ENCODE data around the gene TM9SF1.

The TM9SF1 gene

DNA sequence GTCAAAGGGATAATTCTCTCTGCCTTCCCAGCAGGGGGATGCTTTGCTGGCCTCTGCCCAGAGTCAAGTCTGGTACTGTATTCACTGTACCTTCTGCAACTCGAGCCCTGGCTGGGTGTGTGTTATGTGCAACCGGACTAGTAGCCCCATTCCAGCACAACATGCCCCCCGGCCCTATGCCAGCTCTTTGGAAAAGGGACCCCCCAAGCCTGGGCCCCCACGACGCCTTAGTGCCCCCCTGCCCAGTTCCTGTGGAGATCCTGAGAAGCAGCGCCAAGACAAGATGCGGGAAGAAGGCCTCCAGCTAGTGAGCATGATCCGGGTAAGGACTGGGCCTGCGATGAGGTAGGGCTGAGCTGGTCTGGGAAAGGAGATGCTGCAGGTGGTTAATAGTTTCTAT is 44.7 kb downstream of the TM9SF1 start:
- no peak for DNase-seq (ENCODE audit: low read depth)

DNA sequence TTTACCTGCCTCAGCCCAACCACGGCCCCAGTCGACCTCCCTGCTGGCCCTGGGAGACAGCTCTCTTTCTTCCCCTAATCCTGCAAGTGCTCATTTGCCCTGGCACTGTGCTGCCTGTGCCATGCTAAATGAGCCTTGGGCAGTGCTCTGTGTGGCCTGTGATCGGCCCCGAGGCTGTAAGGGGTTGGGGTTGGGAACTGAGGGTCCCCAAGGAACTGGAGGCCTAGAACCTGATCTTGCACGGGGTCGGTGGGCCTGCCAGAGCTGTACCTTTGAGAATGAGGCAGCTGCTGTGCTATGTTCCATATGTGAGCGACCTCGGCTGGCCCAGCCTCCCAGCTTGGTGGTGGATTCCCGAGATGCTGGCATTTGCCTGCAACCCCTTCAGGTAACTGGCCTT is 45.2 kb downstream of the TM9SF1 start:
- no peak for DNase-seq (ENCODE audit: low read depth)

DNA sequence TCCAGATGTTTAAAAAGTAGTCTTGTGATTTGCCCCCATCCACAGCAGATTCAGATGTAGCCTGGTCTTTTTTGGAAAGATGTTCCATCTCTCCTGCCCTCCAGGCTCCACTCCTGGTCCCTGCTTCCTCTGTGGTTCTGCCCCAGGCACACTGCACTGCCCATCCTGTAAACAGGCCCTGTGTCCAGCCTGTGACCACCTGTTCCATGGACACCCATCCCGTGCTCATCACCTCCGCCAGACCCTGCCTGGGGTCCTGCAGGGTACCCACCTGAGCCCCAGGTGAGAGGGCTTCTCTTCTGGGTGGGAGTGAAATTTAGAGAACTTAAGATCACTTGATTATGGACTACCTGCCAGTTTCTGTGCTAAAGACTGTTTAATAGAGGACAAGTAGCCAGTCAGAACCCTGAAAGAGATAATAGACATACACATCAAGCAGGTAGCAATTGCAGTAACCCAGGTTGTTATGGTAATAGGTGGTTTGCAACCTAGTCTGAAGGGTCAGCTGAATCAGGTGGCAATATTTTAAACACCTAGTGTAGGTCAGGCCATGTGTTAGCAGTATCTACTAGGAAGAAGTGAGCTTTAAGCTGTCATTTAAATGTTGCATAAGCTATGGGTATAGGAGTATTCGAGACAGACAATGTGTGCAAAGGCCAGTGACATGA is 45.8 kb downstream of the TM9SF1 start:
- DNase-seq (ENCODE audit: low read depth), result no peak

DNA sequence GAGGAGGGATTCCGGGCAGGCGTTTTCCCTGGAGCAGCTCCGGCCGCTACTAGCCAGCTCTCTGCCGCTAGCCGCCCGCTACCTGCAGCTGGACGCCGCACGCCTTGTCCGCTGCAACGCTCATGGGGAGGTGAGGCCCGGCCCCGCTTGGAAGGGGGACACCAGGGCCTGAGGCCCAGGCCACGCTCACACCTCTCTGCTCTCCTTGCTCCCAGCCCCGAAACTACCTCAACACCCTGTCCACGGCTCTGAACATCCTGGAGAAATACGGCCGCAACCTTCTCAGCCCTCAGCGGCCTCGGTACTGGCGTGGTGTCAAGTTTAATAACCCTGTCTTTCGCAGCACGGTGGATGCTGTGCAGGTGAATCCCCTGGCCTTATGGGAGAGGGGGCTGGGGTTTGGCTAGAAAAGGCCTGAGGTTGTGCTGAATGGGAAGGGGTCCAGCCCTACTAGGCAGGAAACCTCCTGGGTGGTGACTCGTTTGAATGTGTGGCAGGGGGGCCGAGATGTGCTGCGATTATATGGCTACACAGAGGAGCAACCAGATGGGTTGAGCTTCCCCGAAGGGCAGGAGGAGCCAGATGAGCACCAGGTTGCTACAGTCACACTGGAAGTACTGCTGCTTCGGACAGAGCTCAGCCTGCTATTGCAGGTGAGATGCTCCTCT is 47.3 kb downstream of the TM9SF1 start:
- peak; percentile 23 for DNase-seq (ENCODE audit: low read depth)

DNA sequence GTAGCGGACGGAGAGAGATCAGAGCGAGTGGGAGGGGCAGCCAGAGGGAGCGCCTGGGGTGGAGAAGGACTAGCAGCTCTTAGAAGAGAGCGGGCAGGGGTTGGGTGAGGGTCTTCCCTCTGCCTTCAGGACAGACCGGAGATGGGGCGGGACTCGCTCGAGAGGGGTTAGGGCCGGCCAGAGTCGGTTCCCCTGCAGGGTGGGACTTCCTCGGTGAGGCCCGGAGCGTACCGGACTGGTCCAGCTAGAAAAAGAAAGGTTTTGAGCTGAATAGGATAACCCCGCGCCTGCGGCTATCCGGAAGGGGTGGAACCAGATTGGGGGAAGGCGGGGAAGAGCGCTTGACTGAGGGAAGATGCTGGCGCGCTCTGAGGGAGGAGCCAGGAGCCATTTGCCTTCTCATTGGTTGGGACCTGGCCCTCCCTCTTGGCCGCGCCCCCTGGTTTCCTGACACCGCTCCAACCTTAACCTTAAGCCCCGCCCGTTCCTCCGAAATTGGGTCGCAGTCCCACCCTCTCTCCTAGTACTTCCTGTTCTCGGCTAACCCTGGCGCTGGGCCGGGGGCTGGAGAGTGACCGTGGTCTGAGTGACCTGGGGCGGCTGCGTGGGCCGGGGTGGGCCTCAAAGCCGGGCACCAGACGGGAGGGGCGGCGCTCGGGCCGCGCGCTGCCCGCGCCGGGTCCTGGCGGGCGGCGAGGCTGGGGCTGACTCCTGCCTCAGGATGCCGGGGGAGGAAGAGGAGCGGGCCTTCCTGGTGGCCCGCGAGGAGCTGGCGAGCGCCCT is 48.1 kb downstream of the TM9SF1 start, which contains the start of gene RNF31:
Gene RNF31, plus strand, starts transcription at position 521 of the 783 bp plus-strand sequence. Its CDS starts 201 bp downstream, at position 722.
- DNase-seq (ENCODE audit: low read depth), result peak; percentile 99

DNA sequence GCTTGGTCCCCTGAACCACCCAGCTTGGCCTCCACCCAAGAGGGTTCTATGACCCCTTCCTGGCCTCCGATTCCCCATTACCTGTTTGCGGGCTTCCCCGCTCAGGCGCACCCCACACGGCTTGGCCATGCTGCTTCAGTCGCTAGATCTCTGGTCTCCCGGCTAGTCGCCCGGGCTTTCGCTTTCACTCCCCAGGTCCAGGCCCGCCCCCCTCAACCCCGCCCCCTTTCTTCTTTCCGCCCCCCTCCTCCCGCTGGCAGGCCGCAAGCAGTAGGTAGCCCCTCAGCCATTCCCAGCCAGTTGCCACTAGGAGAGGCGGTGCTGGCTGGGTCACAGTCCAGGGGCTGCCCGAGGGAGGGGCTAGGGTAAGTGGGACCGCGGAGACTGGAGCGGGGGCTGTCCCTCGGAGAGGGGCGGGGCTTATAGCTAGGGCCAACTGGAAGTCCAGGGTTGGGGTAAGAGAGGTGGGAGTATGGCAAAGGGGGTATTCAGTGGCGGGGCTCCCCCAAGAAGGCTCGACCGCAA is 48.7 kb downstream of the TM9SF1 start, which contains the start of gene PSME2:
Gene PSME2, minus strand, starts transcription at position 158 of the 525 bp plus-strand sequence. Its CDS starts 29 bp downstream, at position 129.
- DNase-seq (ENCODE audit: low read depth), result peak; percentile 97

DNA sequence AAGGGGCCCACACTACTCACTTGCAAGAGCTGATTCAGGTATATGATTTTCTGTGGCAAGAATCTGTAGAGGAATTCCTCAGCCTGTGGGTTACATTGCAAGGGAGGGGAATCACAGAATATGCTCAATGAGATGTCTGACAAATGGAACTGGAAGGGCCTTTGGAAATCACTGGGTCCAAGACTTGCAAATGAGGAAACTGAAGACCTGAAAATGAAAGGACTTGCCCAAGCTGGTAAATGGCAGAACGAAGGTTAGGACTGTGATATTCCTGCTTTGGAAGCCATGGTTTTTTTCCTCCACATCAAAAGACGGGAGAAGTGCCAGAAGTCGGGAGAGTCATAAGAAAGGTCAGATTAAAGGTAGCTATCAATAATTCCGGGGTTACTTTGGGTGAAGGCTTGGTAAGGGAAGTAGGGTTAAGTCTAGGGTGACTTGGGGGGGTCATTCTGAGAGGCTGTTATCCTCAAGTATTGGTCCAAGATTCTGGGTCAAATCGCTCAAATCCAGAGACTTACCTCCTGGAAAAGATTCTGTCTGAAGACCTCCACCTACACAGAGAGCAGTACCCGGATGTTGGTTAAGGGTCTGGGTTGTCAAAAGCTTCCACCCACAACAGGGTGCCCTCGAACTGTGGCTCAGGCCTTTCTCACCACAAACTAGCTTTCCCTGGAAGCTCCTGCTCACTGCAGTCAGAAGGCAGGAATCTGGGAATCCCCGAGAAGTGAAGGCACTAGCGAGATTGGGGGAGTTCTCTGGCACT is 49.4 kb downstream of the TM9SF1 start:
- DNase-seq (ENCODE audit: low read depth), result peak; percentile 44

DNA sequence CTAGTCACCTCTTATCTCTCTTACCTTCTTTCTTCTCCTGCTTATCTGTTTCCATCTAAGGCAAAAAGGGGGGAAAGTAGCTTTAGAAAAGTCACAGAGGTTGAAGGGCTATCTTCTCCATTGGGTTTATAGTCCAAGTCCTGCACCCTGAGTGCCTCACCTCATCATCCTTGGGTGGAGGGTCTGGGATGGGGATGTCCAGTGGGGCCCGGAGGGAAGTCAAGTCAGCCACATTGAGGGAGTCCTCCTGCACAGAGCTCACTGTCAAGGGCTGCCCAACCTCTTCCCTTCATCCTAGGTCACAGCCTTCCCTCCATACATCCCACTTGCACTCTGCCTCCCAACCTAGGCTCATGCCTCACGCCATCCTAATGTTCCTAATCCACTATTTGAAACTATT is 50.0 kb downstream of the TM9SF1 start:
- no peak for DNase-seq (ENCODE audit: low read depth)

DNA sequence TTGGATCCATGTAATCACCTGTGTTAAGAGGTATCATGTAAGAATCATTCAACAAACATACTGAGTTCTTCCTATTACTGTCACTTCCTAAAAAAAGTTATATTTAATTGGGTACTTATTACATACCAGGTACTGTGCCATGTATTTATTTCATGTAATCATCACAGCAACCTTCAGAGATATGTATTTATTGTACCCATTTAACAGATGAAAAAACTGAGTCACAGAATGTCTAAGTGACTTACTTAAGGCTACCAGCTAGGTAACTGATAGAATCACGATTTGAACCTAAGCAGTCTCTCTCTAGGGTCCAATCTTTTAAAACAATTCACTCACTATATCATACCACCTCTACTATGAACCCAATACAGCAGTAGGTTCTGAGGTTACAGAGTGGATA is 50.8 kb downstream of the TM9SF1 start:
- no peak for DNase-seq (ENCODE audit: low read depth)

DNA sequence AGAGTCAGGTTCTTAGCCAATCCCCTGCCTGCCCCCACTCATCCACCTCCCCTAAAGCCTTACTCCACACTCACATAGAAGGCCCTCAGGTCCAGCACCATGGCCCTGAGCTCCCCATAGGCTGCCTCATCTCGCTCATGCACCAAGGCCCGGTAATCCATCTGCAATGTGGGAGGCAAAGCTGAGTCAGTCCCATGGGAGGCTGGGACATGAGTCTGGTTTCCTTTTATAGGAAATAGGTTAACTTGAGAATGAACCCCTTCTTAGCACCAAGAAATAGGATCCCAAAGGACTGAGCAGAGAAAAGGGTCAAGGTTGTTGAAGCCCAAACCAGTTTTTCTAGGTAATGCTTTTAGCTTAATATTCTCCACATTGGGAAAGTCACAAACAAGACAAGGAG is 51.7 kb downstream of the TM9SF1 start:
- DNase-seq (ENCODE audit: low read depth), result peak; percentile 54

DNA sequence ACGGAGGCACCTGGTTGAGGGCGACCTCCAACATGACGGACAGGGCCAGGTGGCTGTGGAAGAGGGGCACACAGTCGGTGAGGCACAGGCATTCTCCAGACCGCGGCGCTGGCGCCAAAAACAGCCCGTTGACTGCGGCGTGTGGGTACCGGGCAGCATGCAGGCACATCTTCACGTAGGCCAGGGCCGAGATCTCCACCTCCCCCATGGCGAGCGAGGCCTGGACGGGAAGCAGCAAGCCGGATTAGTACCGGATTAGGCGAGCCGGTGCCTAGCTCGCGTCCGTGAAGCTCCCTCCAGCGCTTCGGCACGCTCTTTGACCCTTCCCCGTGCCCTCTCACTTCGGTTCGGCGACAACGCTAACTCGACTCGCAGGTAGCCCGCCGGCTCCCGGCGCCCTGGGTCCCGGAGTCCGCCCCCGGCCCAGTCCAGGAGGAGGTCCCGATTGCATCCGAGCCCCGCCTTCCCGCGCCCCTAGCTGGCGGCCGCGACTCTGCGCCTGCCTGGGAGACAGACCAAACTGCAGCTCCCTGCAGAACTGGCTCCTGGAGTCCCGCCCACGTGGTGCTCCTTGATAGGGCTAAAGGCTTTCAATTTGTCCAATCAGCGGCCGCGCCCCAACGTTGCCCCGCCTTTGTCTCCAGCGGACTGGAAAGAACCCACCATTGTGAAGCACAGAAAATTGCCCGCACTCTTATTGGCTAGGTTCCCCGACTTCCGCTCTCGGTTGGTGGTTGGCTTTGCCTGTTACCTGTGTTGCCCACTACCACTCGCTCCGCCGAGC is 54.0 kb downstream of the TM9SF1 start, which contains the start of gene EMC9:
Gene EMC9, minus strand, starts transcription at position 495 of the 784 bp plus-strand sequence. Its CDS starts 287 bp downstream, at position 208.
- peak; percentile 100 for DNase-seq (ENCODE audit: low read depth)

DNA sequence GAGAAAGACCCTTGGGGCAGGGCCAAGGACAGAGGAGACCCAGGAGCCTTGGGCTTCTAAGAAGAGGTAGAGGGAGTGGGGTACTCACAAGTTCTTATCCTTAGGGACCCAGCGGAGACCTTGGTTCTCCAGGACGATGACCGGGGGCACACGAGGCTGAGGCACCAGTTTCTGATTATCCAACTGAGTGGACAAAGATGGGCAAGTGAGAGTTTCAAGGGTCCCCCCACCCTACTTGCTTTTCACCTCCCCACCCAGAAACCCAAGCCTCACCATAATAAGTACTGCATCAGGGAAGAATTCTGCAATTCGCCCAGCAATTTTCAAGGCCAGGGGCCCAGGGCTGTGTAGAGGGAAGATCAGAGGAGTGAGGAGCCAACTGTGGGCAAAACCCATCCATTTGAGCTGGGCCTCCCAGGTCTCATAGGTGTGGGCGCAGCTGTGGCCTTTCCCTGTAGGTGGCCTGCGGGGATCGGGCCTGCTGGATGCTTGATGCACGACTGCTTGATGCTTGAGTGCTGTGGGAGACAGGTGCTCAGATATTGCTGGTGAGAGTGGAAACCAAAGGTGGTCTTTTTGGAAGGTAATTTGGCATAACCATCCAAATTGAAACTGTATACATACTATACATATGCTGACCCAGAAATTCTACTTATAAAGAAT is 55.8 kb downstream of the TM9SF1 start:
- DNase-seq (ENCODE audit: low read depth), result no peak
